Measurements from ENCODE around the gene LDLRAP1. TPM values are rescaled to one million over a fixed set of nuclear protein-coding genes. Genes with fewer than 3 reads are reported as not detected.
"Not testable (repeated sequence)": the region's sequence is repeated elsewhere in the genome, so short reads cannot be mapped to it uniquely, and the experiment has no call there.

The LDLRAP1 gene
- total and polyA plus RNA-seq, 2 donors (not counting 3 experiments of a cell fraction or from before 2014, with no cell fraction given): 23.1 to 24.7 TPM

- Histone ChIP-seq H3K27me3 (ENCODE audit: control insufficient read depth in 2 of 2, insufficient read depth in 2 of 2, low read length in 2 of 2) (peaks cover 0 to 5% of the 10 kb centered on the region in 2 experiments), H3K4me3 (replicated peaks in 1 of 3; ENCODE audit: insufficient read depth in 1 of 3, low read depth in 1 of 3, low read length in 3 of 3) (no peak overlapping the region), H2AFZ (ENCODE audit: low read depth, low read length) (no peak overlapping the region), H3K9ac (replicated peaks; ENCODE audit: extremely low read depth, insufficient read depth, low read length) (no peak overlapping the region), H3K4me1 (ENCODE audit: control insufficient read depth, extremely low read depth, insufficient read depth, low read length) (no peaks in the 10 kb centered on the region), H3K9me1 (replicated peaks; ENCODE audit: control insufficient read depth, extremely low read depth, insufficient read depth, low read length) (no peaks in the 10 kb centered on the region), H4K20me1 (replicated peaks; ENCODE audit: control insufficient read depth, extremely low read depth, insufficient read depth, low read length) (no peaks in the 10 kb centered on the region), H3K27ac (ENCODE audit: insufficient read depth, low read depth, low read length) (no peak overlapping the region), H3K79me2 (ENCODE audit: control insufficient read depth, insufficient read depth, low read length) (no peaks in the 10 kb centered on the region), H3K36me3 (ENCODE audit: control insufficient read depth in 2 of 2, extremely low read depth in 1 of 2, insufficient read depth in 2 of 2, low read length in 2 of 2) (no peaks in the 10 kb centered on the region), H3K4me2 (ENCODE audit: insufficient read depth, low read length) (no peak overlapping the region), H3K9me3 (replicated peaks; ENCODE audit: control insufficient read depth, insufficient read depth, low read length) (no peaks in the 10 kb centered on the region)
- POLR2A ChIA-PET: no interaction called here
- dilution Hi-C loops (cut with MboI; ENCODE audit: extremely low pct_ligation_motif_present, low sequenced_read_pairs): no loop called here
- no peak for FAIRE-seq
- no peak for DNase-seq (ENCODE audit: low read depth, low spot score)
- CTCF ChIA-PET: interaction anchor here (1.0 kb wide), 1 partner anchor 22 kb away, joined by 3 read pairs; no protein-coding TSS in a partner anchor
- intact Hi-C loops (cut with micrococcal nuclease): no loop called here
- TF ChIP-seq POLR2A (IDR thresholded peaks at IDR 0.05; ENCODE audit: low read depth, low read length) (no peak), MAX (IDR thresholded peaks at IDR 0.05; ENCODE audit: insufficient read depth, insufficient read length) (no peak), GATA2 (IDR thresholded peaks at IDR 0.05; ENCODE audit: insufficient read depth, insufficient read length, low read depth, low read length) (no peak), MYC (IDR thresholded peaks at IDR 0.05; ENCODE audit: low read depth, low read length) (no peak), EZH2 (IDR thresholded peaks at IDR 0.05; ENCODE audit: borderline replicate concordance, low read depth, low read length, severe bottlenecking) (no peak), JUN (IDR thresholded peaks at IDR 0.05; ENCODE audit: borderline replicate concordance, insufficient read depth, insufficient read length, low read depth) (no peak), FOS (IDR thresholded peaks at IDR 0.05; ENCODE audit: borderline replicate concordance, insufficient read depth, low read length) (no peak), POLR2AphosphoS5 (IDR thresholded peaks at IDR 0.05; ENCODE audit: insufficient read depth, low read depth, low read length) (no peak)
- TF ChIP-seq, protein P1, sequence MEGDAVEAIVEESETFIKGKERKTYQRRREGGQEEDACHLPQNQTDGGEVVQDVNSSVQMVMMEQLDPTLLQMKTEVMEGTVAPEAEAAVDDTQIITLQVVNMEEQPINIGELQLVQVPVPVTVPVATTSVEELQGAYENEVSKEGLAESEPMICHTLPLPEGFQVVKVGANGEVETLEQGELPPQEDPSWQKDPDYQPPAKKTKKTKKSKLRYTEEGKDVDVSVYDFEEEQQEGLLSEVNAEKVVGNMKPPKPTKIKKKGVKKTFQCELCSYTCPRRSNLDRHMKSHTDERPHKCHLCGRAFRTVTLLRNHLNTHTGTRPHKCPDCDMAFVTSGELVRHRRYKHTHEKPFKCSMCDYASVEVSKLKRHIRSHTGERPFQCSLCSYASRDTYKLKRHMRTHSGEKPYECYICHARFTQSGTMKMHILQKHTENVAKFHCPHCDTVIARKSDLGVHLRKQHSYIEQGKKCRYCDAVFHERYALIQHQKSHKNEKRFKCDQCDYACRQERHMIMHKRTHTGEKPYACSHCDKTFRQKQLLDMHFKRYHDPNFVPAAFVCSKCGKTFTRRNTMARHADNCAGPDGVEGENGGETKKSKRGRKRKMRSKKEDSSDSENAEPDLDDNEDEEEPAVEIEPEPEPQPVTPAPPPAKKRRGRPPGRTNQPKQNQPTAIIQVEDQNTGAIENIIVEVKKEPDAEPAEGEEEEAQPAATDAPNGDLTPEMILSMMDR (IDR thresholded peaks at IDR 0.05; ENCODE audit: extremely low read depth in 1 of 2, insufficient read depth in 1 of 2, low read depth in 1 of 2, low read length in 2 of 2): no peak
- no TSS peak for BruUV-seq (replicated peaks)
Observed at GRCh38 chr1:25594971-25595370, 51.6 kb downstream of the LDLRAP1 start.

- CTCF ChIA-PET: interaction anchor here (1.0 to 4.0 kb wide), 3 partner anchors 12 to 24 kb away, joined by 3 to 15 read pairs (median 9); no protein-coding TSS in a partner anchor
- not testable (repeated sequence) for DNase-seq (ENCODE audit: low read depth, low spot score); FAIRE-seq
Observed at GRCh38 chr1:25596641-25597040, 53.2 kb downstream of the LDLRAP1 start.

More at GRCh38 chr1:25596641-25597040, 53.2 kb downstream of the LDLRAP1 start:
- dilution Hi-C loops (cut with MboI; ENCODE audit: extremely low pct_ligation_motif_present, low sequenced_read_pairs); H3K4me3 ChIP-seq (replicated peaks in 1 of 3; ENCODE audit: insufficient read depth in 1 of 3, low read depth in 1 of 3, low read length in 3 of 3); H3K36me3 ChIP-seq (ENCODE audit: control insufficient read depth in 2 of 2, extremely low read depth in 1 of 2, insufficient read depth in 2 of 2, low read length in 2 of 2); intact Hi-C loops (cut with micrococcal nuclease); H3K4me1 ChIP-seq (ENCODE audit: control insufficient read depth, extremely low read depth, insufficient read depth, low read length); BruUV-seq (replicated peaks); H3K4me2 ChIP-seq (ENCODE audit: insufficient read depth, low read length); H3K9me1 ChIP-seq (replicated peaks; ENCODE audit: control insufficient read depth, extremely low read depth, insufficient read depth, low read length); H3K9ac ChIP-seq (replicated peaks; ENCODE audit: extremely low read depth, insufficient read depth, low read length); H3K27me3 ChIP-seq (ENCODE audit: control insufficient read depth in 2 of 2, insufficient read depth in 2 of 2, low read length in 2 of 2); H3K9me3 ChIP-seq (replicated peaks; ENCODE audit: control insufficient read depth, insufficient read depth, low read length); H2AFZ ChIP-seq (ENCODE audit: low read depth, low read length); H4K20me1 ChIP-seq (replicated peaks; ENCODE audit: control insufficient read depth, extremely low read depth, insufficient read depth, low read length); POLR2A ChIA-PET; H3K79me2 ChIP-seq (ENCODE audit: control insufficient read depth, insufficient read depth, low read length); H3K27ac ChIP-seq (ENCODE audit: insufficient read depth, low read depth, low read length): not testable (repeated sequence)

All from endothelial cell of umbilical vein (primary cell).